Epidermal melanocyte (primary cell): ENCODE data around the gene SLU7.

Experiments
- DNase-seq: peaks from one replicate; pipeline ENCODE4 v3.0.0; 2011; ENCODE audit warnings: low spot score; ENCODE audit not compliant: insufficient read length

The SLU7 gene

GRCh38 chr5:160419458-160420330 is 813 bp upstream of the SLU7 start:
- DNase-seq = no peak

- DNase-seq = peak; percentile 78
Observed at GRCh38 chr5:160399402-160400353, 19.2 kb downstream of the SLU7 start, which contains the start of gene FAM200C. FAM200C (minus strand) TSS chr5:160400054; CDS start chr5:160395490, 4,564 bp downstream.

GRCh38 chr5:160398806-160399205 is 20.1 kb downstream of the SLU7 start:
- no peak for DNase-seq

GRCh38 chr5:160397492-160397891 is 21.4 kb downstream of the SLU7 start:
- no peak for DNase-seq

GRCh38 chr5:160395111-160395510 is 23.8 kb downstream of the SLU7 start:
- no peak for DNase-seq

GRCh38 chr5:160390787-160391696 is 27.8 kb downstream of the SLU7 start:
- DNase-seq = no peak

GRCh38 chr5:160387445-160387844 is 31.4 kb downstream of the SLU7 start:
- no peak for DNase-seq

GRCh38 chr5:160385496-160385895 is 33.4 kb downstream of the SLU7 start:
- DNase-seq = no peak

- no peak for DNase-seq
Observed at GRCh38 chr5:160384681-160385080, 34.2 kb downstream of the SLU7 start.

GRCh38 chr5:160382346-160382745 is 36.5 kb downstream of the SLU7 start:
- no peak for DNase-seq

- DNase-seq = no peak
Observed at GRCh38 chr5:160380041-160380440, 38.8 kb downstream of the SLU7 start.

- no peak for DNase-seq
Observed at GRCh38 chr5:160379511-160379910, 39.4 kb downstream of the SLU7 start.

- no peak for DNase-seq
Observed at GRCh38 chr5:160378330-160378729, 40.6 kb downstream of the SLU7 start.

GRCh38 chr5:160377651-160378050 is 41.2 kb downstream of the SLU7 start:
- no peak for DNase-seq

- no peak for DNase-seq
Observed at GRCh38 chr5:160376416-160376815, 42.5 kb downstream of the SLU7 start.

GRCh38 chr5:160375701-160376100 is 43.2 kb downstream of the SLU7 start:
- no peak for DNase-seq

GRCh38 chr5:160375166-160375565 is 43.7 kb downstream of the SLU7 start:
- DNase-seq = no peak

- no peak for DNase-seq
Observed at GRCh38 chr5:160371294-160371693, 47.6 kb downstream of the SLU7 start.

- DNase-seq = no peak
Observed at GRCh38 chr5:160370713-160371034, 48.2 kb downstream of the SLU7 start.

GRCh38 chr5:160369990-160370712 is 48.7 kb downstream of the SLU7 start, which contains the start of gene C1QTNF2:
C1QTNF2 (minus strand) TSS chr5:160370626; CDS start chr5:160355011, 15,615 bp downstream.
- peak; percentile 67 for DNase-seq
